Measurements from ENCODE around the gene LYZL2. TPM values are rescaled to one million over a fixed set of nuclear protein-coding genes. Genes with fewer than 3 reads are reported as not detected.
"Not testable (repeated sequence)": the region's sequence is repeated elsewhere in the genome, so short reads cannot be mapped to it uniquely, and the experiment has no call there.

LYZL2 gene
- total and polyA plus RNA-seq, 9 of the 15 experiments (the other 6 are each of a cell fraction or from before 2014, with no cell fraction given), result not detected

DNA sequence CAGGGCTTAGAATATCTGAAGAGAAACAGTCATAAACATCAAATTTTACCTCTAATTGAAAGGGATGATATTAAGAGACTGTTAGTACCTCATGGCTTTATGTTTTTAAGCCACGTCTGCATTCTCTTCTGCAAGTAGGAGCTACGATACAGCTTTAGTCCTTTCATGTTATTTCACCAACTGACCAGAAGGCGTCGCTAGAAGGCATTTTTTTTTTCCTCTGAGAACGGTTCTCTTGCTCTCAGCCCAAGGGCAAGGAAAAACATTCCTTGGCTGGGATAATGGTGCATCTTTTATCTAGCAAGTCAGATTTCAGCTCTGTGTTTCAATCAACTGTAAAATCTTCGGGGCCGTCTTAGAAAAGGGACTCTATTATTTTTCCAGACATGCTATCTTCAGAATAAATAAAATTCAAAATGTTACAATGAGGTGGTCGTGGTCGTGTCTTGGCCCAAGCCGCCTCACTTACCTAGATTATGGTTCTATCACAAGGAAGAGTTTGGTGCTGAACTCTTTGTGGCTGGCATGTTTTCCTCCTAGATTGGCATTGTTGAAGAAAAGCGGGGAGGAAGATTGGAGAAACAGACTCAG is 41.6 kb upstream of the LYZL2 start (continued):
- TF ChIP-seq, protein P1, sequence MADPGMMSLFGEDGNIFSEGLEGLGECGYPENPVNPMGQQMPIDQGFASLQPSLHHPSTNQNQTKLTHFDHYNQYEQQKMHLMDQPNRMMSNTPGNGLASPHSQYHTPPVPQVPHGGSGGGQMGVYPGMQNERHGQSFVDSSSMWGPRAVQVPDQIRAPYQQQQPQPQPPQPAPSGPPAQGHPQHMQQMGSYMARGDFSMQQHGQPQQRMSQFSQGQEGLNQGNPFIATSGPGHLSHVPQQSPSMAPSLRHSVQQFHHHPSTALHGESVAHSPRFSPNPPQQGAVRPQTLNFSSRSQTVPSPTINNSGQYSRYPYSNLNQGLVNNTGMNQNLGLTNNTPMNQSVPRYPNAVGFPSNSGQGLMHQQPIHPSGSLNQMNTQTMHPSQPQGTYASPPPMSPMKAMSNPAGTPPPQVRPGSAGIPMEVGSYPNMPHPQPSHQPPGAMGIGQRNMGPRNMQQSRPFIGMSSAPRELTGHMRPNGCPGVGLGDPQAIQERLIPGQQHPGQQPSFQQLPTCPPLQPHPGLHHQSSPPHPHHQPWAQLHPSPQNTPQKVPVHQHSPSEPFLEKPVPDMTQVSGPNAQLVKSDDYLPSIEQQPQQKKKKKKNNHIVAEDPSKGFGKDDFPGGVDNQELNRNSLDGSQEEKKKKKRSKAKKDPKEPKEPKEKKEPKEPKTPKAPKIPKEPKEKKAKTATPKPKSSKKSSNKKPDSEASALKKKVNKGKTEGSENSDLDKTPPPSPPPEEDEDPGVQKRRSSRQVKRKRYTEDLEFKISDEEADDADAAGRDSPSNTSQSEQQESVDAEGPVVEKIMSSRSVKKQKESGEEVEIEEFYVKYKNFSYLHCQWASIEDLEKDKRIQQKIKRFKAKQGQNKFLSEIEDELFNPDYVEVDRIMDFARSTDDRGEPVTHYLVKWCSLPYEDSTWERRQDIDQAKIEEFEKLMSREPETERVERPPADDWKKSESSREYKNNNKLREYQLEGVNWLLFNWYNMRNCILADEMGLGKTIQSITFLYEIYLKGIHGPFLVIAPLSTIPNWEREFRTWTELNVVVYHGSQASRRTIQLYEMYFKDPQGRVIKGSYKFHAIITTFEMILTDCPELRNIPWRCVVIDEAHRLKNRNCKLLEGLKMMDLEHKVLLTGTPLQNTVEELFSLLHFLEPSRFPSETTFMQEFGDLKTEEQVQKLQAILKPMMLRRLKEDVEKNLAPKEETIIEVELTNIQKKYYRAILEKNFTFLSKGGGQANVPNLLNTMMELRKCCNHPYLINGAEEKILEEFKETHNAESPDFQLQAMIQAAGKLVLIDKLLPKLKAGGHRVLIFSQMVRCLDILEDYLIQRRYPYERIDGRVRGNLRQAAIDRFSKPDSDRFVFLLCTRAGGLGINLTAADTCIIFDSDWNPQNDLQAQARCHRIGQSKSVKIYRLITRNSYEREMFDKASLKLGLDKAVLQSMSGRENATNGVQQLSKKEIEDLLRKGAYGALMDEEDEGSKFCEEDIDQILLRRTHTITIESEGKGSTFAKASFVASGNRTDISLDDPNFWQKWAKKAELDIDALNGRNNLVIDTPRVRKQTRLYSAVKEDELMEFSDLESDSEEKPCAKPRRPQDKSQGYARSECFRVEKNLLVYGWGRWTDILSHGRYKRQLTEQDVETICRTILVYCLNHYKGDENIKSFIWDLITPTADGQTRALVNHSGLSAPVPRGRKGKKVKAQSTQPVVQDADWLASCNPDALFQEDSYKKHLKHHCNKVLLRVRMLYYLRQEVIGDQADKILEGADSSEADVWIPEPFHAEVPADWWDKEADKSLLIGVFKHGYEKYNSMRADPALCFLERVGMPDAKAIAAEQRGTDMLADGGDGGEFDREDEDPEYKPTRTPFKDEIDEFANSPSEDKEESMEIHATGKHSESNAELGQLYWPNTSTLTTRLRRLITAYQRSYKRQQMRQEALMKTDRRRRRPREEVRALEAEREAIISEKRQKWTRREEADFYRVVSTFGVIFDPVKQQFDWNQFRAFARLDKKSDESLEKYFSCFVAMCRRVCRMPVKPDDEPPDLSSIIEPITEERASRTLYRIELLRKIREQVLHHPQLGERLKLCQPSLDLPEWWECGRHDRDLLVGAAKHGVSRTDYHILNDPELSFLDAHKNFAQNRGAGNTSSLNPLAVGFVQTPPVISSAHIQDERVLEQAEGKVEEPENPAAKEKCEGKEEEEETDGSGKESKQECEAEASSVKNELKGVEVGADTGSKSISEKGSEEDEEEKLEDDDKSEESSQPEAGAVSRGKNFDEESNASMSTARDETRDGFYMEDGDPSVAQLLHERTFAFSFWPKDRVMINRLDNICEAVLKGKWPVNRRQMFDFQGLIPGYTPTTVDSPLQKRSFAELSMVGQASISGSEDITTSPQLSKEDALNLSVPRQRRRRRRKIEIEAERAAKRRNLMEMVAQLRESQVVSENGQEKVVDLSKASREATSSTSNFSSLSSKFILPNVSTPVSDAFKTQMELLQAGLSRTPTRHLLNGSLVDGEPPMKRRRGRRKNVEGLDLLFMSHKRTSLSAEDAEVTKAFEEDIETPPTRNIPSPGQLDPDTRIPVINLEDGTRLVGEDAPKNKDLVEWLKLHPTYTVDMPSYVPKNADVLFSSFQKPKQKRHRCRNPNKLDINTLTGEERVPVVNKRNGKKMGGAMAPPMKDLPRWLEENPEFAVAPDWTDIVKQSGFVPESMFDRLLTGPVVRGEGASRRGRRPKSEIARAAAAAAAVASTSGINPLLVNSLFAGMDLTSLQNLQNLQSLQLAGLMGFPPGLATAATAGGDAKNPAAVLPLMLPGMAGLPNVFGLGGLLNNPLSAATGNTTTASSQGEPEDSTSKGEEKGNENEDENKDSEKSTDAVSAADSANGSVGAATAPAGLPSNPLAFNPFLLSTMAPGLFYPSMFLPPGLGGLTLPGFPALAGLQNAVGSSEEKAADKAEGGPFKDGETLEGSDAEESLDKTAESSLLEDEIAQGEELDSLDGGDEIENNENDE (IDR thresholded peaks at IDR 0.05; ENCODE audit: low read depth, low read length), result no peak

GRCh38 chr10:30667982-30668381 is 38.4 kb upstream of the LYZL2 start:
- H3K9me1 ChIP-seq (ENCODE audit: control insufficient read depth, insufficient read depth, low read length); FAIRE-seq; H3K27ac ChIP-seq (ENCODE audit: extremely low read depth, low read depth, low read length); H3K79me2 ChIP-seq (ENCODE audit: control insufficient read depth, insufficient read depth, low read length); H3K4me3 ChIP-seq; H3K9ac ChIP-seq (ENCODE audit: insufficient read depth in 1 of 2, low read depth in 2 of 2, low read length in 2 of 2); ATAC-seq; intact Hi-C loops (cut with micrococcal nuclease); H3K4me1 ChIP-seq (replicated peaks in 1 of 2; ENCODE audit: control insufficient read depth in 2 of 2, insufficient read depth in 2 of 2, low read length in 2 of 2); BruUV-seq (replicated peaks); H4K20me1 ChIP-seq (replicated peaks; ENCODE audit: control insufficient read depth, insufficient read depth, low read length); H3K36me3 ChIP-seq (ENCODE audit: control insufficient read depth, insufficient read depth, low read length); DNase-seq (ENCODE audit: extremely low read depth in 1 of 4, low spot score in 3 of 4); POLR2A ChIA-PET; H3K4me2 ChIP-seq (ENCODE audit: insufficient read depth, low read length); H2AFZ ChIP-seq (ENCODE audit: low read depth, low read length); CTCF ChIA-PET (ENCODE audit: low intra/inter-chr PET ratio); in situ Hi-C loops (cut with MboI); H3K9me3 ChIP-seq (replicated peaks; ENCODE audit: control insufficient read depth, insufficient read depth, low read depth, low read length): not testable (repeated sequence)
- WGBS (ENCODE audit: insufficient coverage, low coverage, missing lambda C conversion rate), result 3% methylated on average over 6 of the region's 11 CpGs
- peaks cover 13 to 39% of the 10 kb centered on the region in 2 experiments; a peak in 4 of 5 replicates for H3K27me3 ChIP-seq (ENCODE audit: control insufficient read depth in 2 of 2, insufficient read depth in 2 of 2, low read length in 2 of 2)

- H2AFZ ChIP-seq (ENCODE audit: low read depth, low read length); DNase-seq (ENCODE audit: extremely low read depth in 1 of 4, low spot score in 3 of 4); H3K4me1 ChIP-seq (replicated peaks in 1 of 2; ENCODE audit: control insufficient read depth in 2 of 2, insufficient read depth in 2 of 2, low read length in 2 of 2); H3K27ac ChIP-seq (ENCODE audit: extremely low read depth, low read depth, low read length); H3K79me2 ChIP-seq (ENCODE audit: control insufficient read depth, insufficient read depth, low read length); H4K20me1 ChIP-seq (replicated peaks; ENCODE audit: control insufficient read depth, insufficient read depth, low read length); POLR2A ChIA-PET; H3K9ac ChIP-seq (ENCODE audit: insufficient read depth in 1 of 2, low read depth in 2 of 2, low read length in 2 of 2); H3K4me2 ChIP-seq (ENCODE audit: insufficient read depth, low read length); FAIRE-seq; in situ Hi-C loops (cut with MboI); H3K4me3 ChIP-seq; H3K9me3 ChIP-seq (replicated peaks; ENCODE audit: control insufficient read depth, insufficient read depth, low read depth, low read length); BruUV-seq (replicated peaks); intact Hi-C loops (cut with micrococcal nuclease); H3K36me3 ChIP-seq (ENCODE audit: control insufficient read depth, insufficient read depth, low read length); H3K9me1 ChIP-seq (ENCODE audit: control insufficient read depth, insufficient read depth, low read length); ATAC-seq: not testable (repeated sequence)
- CTCF ChIA-PET (ENCODE audit: low intra/inter-chr PET ratio), result interaction anchor here (0.6 kb wide), 1 partner anchor 153 kb away, joined by 3 read pairs; no protein-coding TSS in a partner anchor
- peaks cover 16 to 33% of the 10 kb centered on the region in 2 experiments; a peak in 4 of 5 replicates for H3K27me3 ChIP-seq (ENCODE audit: control insufficient read depth in 2 of 2, insufficient read depth in 2 of 2, low read length in 2 of 2)
- 0% methylated on average over 4 of the region's 7 CpGs for WGBS (ENCODE audit: insufficient coverage, low coverage, missing lambda C conversion rate)
Observed at GRCh38 chr10:30663403-30663802, 33.9 kb upstream of the LYZL2 start.
